Activated CD4-positive, alpha-beta T cell treated with anti-CD3 and anti-CD28 coated beads, Interleukin-2, amount 50 U/mL, for 16 hours (primary cell): Measurements from ENCODE around the gene SFTPB.
"Not testable (repeated sequence)": the region's sequence is repeated elsewhere in the genome, so short reads cannot be mapped to it uniquely, and the experiment has no call there.

ENCODE experiments used
- DNase-seq: peaks from one replicate; pipeline ENCODE4 v3.0.0-alpha.2; 2020

Gene SFTPB

GRCh38 chr2:85668009-85668856 is at the start of gene SFTPB:
SFTPB (minus strand) TSS chr2:85668199; CDS start chr2:85668183, 16 bp downstream.
- DNase-seq = no peak

- no peak for DNase-seq
Observed at GRCh38 chr2:85717308-85718008, 49.5 kb upstream of the SFTPB start.

DNA sequence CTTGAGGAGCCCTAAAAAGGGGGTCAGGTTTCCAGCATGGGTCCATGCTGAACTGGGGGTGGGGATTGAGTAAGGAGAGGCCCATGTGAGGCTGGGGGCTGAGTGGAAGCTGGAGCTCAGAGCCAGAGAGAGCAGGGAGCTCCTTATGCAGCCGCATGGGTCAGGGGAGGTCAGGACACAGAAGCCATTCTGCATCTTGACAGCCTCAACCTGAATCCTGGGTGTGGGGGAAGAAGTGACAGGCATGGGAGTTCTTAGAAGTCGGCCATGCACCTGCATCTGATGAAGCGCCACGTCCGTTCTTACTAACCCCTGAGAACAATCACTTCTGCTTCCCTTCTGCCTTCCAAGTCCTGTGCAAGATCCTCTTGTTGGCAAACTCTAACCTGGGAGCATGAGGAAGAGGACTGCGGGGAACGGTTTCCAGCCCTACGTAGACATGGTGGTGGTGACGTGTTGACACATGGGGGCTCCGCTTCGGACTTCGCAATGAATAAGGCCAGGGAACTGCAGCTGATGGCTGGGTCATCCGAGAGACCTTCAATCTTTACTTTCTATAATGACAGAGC is 48.4 kb upstream of the SFTPB start:
- no peak for DNase-seq

DNA sequence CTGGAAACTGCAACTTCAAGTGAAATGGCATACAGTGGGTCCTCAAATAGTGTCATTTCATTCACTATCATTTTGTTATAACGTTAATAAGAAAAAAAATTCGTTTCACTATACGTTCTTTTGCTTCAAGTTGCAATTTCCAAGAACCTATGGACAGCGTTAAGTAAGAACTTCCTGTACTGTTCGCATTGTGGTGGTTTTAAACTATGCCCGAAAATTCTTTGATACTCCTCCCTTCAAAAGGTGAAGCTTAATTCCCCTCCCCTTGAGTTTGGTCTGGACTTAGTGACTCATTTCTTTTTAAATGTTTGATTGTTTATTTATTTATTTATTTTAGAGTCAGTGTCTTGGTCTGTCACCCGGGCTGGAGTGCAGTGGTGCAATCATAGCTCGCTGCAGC is 46.8 kb upstream of the SFTPB start:
- DNase-seq = no peak

DNA sequence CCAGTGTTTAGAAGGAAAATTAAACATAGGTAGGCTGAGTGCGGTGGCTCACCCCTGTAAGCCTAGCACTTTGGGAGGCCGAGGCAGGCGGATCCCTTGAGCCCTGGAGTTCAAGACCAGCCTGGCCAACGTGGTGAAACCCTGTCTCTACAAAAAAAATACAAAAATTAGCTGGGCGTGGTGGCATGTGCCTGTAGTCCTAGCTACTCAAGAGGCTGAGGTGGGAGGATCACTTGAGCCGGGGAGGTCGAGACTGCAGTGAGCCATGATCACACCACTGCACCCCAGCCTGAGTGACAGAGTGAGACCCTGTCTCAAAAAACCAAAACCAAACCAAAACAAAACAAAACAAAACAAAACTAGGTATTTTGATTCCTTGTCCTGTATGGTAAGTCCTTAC is 46.4 kb upstream of the SFTPB start:
- DNase-seq = not testable (repeated sequence)

- no peak for DNase-seq
Observed at GRCh38 chr2:85713836-85714235, 45.8 kb upstream of the SFTPB start.

DNA sequence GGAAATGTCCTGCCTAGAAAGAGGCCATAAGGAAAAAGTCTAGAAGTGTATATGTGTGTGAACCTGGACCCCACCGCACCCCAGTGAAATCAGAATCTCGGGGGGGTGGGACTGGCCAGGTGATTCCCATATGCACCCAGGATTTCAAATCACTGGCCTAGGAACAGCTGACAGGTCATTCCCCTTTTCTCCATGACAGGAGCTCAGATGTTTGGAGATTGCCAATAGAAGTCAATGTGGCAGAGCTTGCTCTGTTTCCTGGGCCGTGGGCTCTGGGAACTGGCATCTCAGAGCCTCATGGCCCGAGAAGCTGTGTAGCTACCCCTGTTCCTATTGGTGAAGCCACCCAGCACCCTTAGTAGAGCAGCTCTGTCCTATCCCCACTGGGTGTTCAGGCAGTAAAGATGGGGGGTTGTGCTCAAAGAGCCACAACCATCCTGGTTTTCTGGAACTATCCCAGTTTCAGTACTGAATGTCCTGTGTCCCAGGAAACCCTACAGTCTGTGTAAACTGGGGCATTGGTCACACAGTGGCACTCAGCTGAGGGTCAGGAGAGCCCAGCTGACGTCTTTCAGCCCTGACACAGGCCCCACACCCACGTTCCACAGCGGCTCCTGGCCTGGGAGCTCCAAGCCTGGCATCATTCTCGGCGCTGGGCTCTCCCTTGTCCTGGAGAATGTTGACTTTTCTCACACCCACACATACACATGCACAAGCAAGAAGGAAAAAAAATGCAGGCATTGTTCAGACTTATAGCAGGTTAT is 45.0 kb upstream of the SFTPB start:
- no peak for DNase-seq

DNA sequence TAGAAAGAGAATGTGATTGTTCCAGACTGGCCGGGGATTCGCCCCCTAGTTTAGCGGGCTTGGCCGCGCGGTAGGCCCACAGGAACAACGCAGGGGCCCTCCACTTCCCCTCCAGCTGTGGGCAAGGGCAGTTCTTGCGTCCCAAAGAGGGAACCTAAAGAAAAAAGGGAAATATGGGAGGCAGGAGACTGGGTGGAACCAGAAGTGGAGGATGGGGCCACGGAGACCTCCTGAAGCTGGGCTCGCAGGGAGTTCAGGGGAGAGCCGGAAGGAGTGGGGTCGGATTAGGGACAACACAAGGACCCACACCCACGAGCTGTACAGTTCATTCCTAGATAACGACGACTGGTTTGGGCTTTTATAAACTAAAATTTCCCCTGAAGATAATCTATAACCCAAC is 44.3 kb upstream of the SFTPB start:
- no peak for DNase-seq

DNA sequence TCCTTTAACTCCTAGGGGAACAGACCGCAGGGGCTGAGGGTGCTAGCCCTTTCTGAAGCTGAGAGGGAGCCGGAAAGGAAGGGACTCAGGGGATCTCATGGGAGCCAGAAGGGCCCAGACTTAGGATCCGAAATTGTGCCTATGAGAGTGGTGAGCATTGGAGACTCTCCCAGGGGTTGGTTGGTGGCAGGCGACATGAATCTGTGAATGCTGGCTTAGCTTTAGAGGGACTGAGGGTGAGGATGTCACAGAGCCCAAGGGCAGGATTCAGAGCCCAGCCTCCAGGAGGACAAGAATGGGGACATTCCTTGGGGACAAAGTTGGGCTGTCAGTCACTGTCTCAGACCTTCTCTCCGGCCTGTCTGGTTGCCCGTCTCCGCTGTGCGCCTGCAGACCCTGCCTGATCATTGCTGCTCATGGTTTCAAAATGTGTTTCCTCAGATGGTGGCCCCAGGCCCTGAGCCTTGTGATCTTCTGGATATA is 43.6 kb upstream of the SFTPB start:
- no peak for DNase-seq

DNA sequence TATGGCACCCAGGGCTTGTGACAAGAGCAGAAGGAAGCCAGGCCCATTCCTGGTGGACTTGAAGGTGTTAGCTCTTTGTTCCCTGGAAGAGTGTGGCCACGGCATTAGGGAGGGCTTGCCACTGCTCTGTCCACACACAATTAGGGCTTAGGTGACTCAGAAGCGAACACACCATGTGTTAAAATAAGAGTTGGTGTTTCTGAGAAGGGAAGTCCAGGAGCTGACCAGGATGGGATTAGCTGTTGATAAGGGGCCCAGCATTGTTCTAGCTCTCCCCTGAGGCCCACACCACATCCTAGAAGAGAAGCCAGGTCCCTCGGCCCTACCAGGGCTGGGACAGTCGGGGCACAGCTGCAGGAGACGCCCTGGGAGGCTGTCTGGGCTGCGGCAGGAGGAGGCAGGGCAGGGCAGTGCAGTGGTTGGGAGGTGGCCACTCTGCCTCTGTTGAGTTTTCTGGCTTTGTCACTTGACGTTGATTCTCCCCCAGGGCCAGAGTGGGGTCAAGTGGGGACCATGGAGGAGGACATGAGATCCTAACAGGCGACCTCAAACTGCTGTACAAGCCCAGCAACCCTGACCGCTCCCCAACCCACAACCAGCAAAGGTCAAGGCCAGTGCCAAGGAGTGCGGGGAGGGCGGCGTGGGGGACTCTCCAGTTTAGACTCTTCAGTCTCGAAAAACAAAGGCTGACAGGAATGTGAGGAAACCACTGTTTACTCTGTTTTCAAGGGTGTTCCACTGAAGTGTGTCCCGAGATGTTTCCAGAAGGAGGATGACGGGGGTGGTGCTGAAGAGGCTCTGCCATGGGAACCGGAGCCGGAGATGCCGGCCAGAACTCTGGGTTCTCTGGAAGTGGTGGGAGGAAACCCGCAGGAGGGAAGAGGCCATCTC is 42.9 kb upstream of the SFTPB start:
- no peak for DNase-seq

GRCh38 chr2:85709401-85709811 is 41.4 kb upstream of the SFTPB start:
- no peak for DNase-seq

GRCh38 chr2:85708641-85709040 is 40.6 kb upstream of the SFTPB start:
- DNase-seq = no peak

GRCh38 chr2:85707304-85707703 is 39.3 kb upstream of the SFTPB start:
- DNase-seq = peak; percentile 88

DNA sequence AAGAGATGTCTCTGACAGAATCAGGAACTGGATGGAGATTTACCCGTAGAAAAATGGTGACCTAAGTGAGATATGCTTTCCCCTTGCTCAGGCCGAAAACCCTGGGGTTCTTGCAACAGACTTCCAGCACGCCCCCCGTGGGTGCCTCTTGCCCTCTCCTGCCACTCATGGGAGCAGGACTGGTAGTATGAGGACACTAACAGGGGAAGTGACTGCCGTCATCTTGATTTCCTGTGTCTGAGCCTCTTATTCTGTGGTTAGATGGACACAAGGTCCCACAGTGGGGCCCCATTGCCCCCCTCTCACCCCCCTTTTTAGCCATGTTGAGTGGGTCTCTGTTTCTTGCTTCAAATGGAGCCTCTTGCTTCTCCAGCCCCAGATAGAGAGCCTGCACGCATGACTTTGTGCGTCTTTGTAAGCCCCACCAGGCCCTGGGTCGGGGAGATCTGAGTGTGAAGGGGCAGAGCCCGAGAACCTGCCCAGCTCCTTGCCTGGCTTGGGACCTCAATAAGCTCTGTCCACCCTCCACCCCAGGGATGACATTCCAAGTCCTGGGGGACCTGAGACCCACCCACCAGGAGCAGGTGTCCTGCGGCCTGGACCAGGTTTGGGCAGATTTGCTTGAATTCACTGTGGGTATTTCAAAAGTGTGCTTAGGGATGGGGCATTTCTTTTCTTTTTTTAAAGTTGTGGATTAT is 38.7 kb upstream of the SFTPB start:
- DNase-seq = no peak

DNA sequence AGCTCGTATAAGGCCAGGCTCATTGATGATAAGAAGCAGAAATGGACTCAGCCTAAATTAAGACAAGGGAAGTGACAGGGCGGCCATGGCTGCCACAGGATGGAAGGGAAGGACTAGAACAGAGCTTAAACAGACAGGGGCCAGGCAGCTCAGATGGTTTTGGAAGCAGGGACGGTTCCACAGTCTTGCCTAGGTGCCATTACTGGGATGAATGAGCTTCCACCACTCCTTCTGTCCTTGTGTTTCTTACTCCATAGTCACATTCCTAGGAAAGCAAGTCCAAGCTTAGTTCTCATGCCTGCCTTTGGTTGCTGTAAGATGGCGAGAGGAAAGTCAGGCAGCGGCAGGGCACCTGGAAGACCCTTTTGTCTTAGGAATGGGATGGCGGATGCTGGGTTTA is 38.1 kb upstream of the SFTPB start:
- no peak for DNase-seq

- DNase-seq = no peak
Observed at GRCh38 chr2:85705680-85706039, 37.7 kb upstream of the SFTPB start.

DNA sequence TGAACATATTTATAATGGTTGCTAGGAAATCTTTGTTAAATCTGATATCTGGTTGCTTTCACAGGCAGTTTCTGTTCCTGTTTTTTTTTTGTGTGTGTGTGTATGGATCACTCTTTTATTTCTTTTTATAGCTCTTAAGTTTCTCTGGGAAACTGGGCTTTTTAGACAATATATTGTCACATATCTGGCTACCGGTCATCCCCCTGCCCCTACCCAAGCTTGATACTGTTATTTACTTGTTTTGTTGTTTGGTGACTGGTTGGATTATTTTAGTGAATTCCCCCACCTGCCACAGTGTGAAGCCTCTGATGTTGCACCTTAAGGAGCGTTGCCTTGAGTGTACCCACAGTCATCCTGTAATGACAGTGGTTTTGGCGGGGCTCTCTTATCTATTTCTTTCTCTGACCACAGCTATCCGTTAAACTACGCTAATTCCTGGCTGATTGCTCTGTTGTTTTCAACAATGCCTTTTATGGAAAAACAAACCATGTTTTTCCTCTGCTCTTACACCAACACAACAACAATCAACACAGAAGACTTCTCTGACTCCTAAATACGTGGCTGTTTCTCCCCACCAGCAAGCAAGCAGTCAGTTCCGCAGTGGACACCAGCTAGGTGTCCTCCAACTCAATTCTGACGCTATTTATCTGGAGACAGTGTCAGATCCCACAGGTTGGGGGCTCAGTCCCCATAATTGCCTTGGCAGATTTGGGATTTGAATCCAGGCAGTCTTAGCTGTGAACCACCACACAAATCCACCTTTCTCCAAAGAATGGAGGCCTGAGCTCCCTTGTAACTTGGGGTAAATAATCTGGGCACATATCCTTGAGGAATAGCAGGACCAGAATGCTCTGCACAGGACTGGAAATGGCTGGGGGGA is 37.0 kb upstream of the SFTPB start:
- DNase-seq = peak; percentile 69

- DNase-seq = no peak
Observed at GRCh38 chr2:85704038-85704437, 36.0 kb upstream of the SFTPB start.

- no peak for DNase-seq
Observed at GRCh38 chr2:85703329-85703728, 35.3 kb upstream of the SFTPB start.

GRCh38 chr2:85702800-85703199 is 34.8 kb upstream of the SFTPB start:
- DNase-seq = no peak
